HEK293T (cell line): ENCODE measurements around the gene LRMDA.

Source experiments
- ARNT ChIP-seq: fragments of 450-650 bp; IDR thresholded peaks from 2 replicates; pipeline ENCODE4 v1.6.1; 2017; ENCODE audit warnings: mild to moderate bottlenecking
- BHLHE40 ChIP-seq: fragments of 450-650 bp; IDR thresholded peaks from 2 replicates; pipeline ENCODE4 v1.6.1; 2016; ENCODE audit warnings: mild to moderate bottlenecking, moderate library complexity, borderline replicate concordance
- ELF4 ChIP-seq: fragments of 450-650 bp; IDR thresholded peaks from 2 replicates; pipeline ENCODE4 v1.6.1; 2017; ENCODE audit warnings: antibody characterized with exemption
- FOXM1 ChIP-seq: fragments of 450-650 bp; IDR thresholded peaks from 2 replicates; pipeline ENCODE4 v1.6.1; 2017; ENCODE audit warnings: mild to moderate bottlenecking, borderline replicate concordance
- HDGF ChIP-seq: fragments of 450-650 bp; IDR thresholded peaks from 2 replicates; pipeline ENCODE4 v1.6.1; 2017; ENCODE audit warnings: antibody characterized with exemption, borderline replicate concordance
- SP1 ChIP-seq: fragments of 450-650 bp; IDR thresholded peaks from 2 replicates; pipeline ENCODE4 v1.6.1; 2017
- SUZ12 ChIP-seq: fragments of 450-650 bp; IDR thresholded peaks from 2 replicates; pipeline ENCODE4 v1.6.1; 2016; ENCODE audit warnings: mild to moderate bottlenecking

DNA sequence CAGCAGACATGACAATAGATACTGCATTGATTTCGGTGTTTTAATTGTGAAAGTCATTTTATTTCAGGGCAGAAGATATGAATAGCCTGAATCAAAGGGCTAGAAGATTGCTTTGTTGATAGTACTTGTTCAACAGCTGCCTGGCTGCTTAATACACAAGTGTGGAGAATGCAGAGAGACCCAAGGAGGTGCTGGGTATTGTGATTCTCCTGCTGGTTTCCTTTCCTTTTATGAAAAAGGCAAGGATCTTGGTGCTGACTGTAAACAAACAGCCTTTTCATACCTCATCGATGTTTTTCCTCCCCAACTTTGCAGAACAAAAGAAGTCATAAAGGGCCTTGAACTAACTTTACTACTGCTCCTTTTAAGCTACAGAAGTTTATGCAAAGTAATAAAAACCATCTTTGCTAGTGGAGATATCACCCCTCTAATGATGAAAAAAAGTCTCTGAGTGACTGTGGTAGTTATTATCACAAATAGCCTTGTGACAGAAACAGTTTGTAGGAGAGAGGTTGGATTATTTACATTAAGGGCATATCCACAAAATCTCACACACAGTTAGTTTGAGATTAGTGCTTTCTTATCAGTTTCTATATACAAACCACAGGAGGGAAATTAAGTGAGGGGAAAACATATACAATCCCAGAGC, 800.0 kb downstream of the LRMDA start:
- no peak for TF ChIP-seq SP1
- TF ChIP-seq ELF4 = no peak
- no peak for TF ChIP-seq HDGF
- no peak for TF ChIP-seq FOXM1
- TF ChIP-seq SUZ12 = no peak
- TF ChIP-seq ARNT = no peak
- TF ChIP-seq BHLHE40 = no peak
